ENCODE results near the gene ZSWIM6.

The ZSWIM6 gene

GRCh38 chr5:61482980-61483379, 150.9 kb downstream of the ZSWIM6 start:
- no peak overlapping the region for H3K9ac ChIP-seq (ENCODE audit: low read depth, low read length)

DNA sequence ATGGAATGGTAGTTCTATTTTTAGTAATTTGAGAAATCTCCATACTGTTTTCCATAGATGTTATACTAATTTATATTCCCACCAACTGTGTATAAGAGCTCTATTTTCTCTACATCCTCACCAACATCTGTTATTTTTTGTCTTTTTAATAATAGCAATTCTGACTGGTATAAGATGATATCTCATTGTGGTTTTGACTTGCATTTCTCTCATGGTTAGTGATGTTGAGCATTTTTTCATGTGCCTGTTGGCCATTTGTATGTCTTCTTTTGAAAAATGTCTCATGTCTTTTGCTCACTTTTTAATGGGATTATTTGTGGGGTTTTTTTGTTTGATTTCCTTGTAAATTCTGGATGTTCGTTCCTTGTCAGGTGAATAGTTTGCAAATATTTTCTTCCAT, 154.4 kb downstream of the ZSWIM6 start:
- no peak overlapping the region for H3K9ac ChIP-seq (ENCODE audit: low read depth, low read length)
- H3K9me3 ChIP-seq (ENCODE audit: control insufficient read depth, insufficient read depth, low read length): no peaks in the 10 kb centered on the region
- H3K36me3 ChIP-seq (ENCODE audit: insufficient read depth, low read length): no peaks in the 10 kb centered on the region
- H3K4me1 ChIP-seq (ENCODE audit: insufficient read depth, low read length): no peaks in the 10 kb centered on the region

More at GRCh38 chr5:61482980-61483379, 150.9 kb downstream of the ZSWIM6 start:
- no peaks in the 10 kb centered on the region for H3K4me1 ChIP-seq (ENCODE audit: insufficient read depth, low read length)
- no peaks in the 10 kb centered on the region for H3K9me3 ChIP-seq (ENCODE audit: control insufficient read depth, insufficient read depth, low read length)
- no peaks in the 10 kb centered on the region for H3K36me3 ChIP-seq (ENCODE audit: insufficient read depth, low read length)

GRCh38 chr5:61489574-61489973, 157.5 kb downstream of the ZSWIM6 start:
- H3K9ac ChIP-seq (ENCODE audit: low read depth, low read length): no peak overlapping the region
- H3K4me1 ChIP-seq (ENCODE audit: insufficient read depth, low read length): no peaks in the 10 kb centered on the region
- no peaks in the 10 kb centered on the region for H3K9me3 ChIP-seq (ENCODE audit: control insufficient read depth, insufficient read depth, low read length)
- peaks cover 4% of the 10 kb centered on the region; the same call in 1 of the 2 replicates for H3K36me3 ChIP-seq (ENCODE audit: insufficient read depth, low read length)

- Histone ChIP-seq H3K4me1 (ENCODE audit: insufficient read depth, low read length) (peaks cover 5% of the 10 kb centered on the region; the same call in 1 of the 2 replicates), H3K9me3 (ENCODE audit: control insufficient read depth, insufficient read depth, low read length) (no peaks in the 10 kb centered on the region), H3K9ac (ENCODE audit: low read depth, low read length) (no peak overlapping the region), H3K36me3 (ENCODE audit: insufficient read depth, low read length) (peaks cover 4% of the 10 kb centered on the region; the same call in 1 of the 2 replicates)
Observed at GRCh38 chr5:61491861-61492260, 159.8 kb downstream of the ZSWIM6 start.

- H3K4me1 ChIP-seq (ENCODE audit: insufficient read depth, low read length): peaks cover 5% of the 10 kb centered on the region; the same call in 1 of the 2 replicates
- no peak overlapping the region for H3K9ac ChIP-seq (ENCODE audit: low read depth, low read length)
- peaks cover 4% of the 10 kb centered on the region; the same call in 1 of the 2 replicates for H3K36me3 ChIP-seq (ENCODE audit: insufficient read depth, low read length)
Observed at GRCh38 chr5:61493973-61494372, 161.9 kb downstream of the ZSWIM6 start.

GRCh38 chr5:61496446-61496845, 164.4 kb downstream of the ZSWIM6 start:
- Histone ChIP-seq H3K9ac (ENCODE audit: low read depth, low read length) (no peak overlapping the region), H3K36me3 (ENCODE audit: insufficient read depth, low read length) (peaks cover 4% of the 10 kb centered on the region; the same call in 1 of the 2 replicates), H3K9me3 (ENCODE audit: control insufficient read depth, insufficient read depth, low read length) (no peaks in the 10 kb centered on the region), H3K4me1 (ENCODE audit: insufficient read depth, low read length) (peaks cover 5% of the 10 kb centered on the region; the same call in 1 of the 2 replicates)

More at GRCh38 chr5:61493973-61494372, 161.9 kb downstream of the ZSWIM6 start:
- H3K9me3 ChIP-seq (ENCODE audit: control insufficient read depth, insufficient read depth, low read length): no peaks in the 10 kb centered on the region

- Histone ChIP-seq H3K9me3 (ENCODE audit: control insufficient read depth, insufficient read depth, low read length) (no peaks in the 10 kb centered on the region), H3K36me3 (ENCODE audit: insufficient read depth, low read length) (peaks cover 4% of the 10 kb centered on the region; the same call in 1 of the 2 replicates), H3K9ac (ENCODE audit: low read depth, low read length) (no peak overlapping the region), H3K4me1 (ENCODE audit: insufficient read depth, low read length) (peaks cover 5% of the 10 kb centered on the region; the same call in 1 of the 2 replicates)
Observed at GRCh38 chr5:61496860-61497259, 164.8 kb downstream of the ZSWIM6 start.

GRCh38 chr5:61498121-61498520, 166.1 kb downstream of the ZSWIM6 start:
- Histone ChIP-seq H3K9ac (ENCODE audit: low read depth, low read length) (no peak overlapping the region), H3K36me3 (ENCODE audit: insufficient read depth, low read length) (peaks cover 4% of the 10 kb centered on the region; the same call in 1 of the 2 replicates), H3K9me3 (ENCODE audit: control insufficient read depth, insufficient read depth, low read length) (no peaks in the 10 kb centered on the region), H3K4me1 (ENCODE audit: insufficient read depth, low read length) (peaks cover 5% of the 10 kb centered on the region; the same call in 1 of the 2 replicates)

DNA sequence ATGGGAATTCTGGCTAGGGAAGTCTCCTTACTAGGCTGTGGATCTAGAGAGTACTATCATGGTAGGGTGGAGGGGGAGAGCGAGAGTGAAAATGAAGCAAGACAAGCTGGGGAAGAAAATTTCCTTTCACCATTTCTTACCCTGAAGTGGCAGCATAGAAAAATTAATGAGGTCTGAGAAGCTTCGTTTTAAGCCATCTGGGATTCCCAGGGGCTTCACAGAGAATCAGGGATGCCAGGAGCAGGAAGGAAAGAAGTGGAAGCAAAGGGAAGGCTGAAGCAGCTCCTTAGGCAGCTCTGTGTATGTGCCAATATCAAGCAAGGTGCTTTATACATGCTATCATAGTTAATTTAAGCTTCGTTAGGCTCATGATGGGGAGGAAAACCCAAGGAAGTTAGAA, 169.9 kb downstream of the ZSWIM6 start:
- no peaks in the 10 kb centered on the region for H3K36me3 ChIP-seq (ENCODE audit: insufficient read depth, low read length)
- no peaks in the 10 kb centered on the region for H3K9me3 ChIP-seq (ENCODE audit: control insufficient read depth, insufficient read depth, low read length)
- H3K9ac ChIP-seq (ENCODE audit: low read depth, low read length): no peak overlapping the region
- no peaks in the 10 kb centered on the region for H3K4me1 ChIP-seq (ENCODE audit: insufficient read depth, low read length)

GRCh38 chr5:61504143-61504770, 172.2 kb downstream of the ZSWIM6 start:
- Histone ChIP-seq H3K9ac (ENCODE audit: low read depth, low read length) (no peak overlapping the region), H3K36me3 (ENCODE audit: insufficient read depth, low read length) (no peaks in the 10 kb centered on the region), H3K9me3 (ENCODE audit: control insufficient read depth, insufficient read depth, low read length) (no peaks in the 10 kb centered on the region), H3K4me1 (ENCODE audit: insufficient read depth, low read length) (no peaks in the 10 kb centered on the region)

GRCh38 chr5:61505281-61505680, 173.2 kb downstream of the ZSWIM6 start:
- Histone ChIP-seq H3K36me3 (ENCODE audit: insufficient read depth, low read length) (no peaks in the 10 kb centered on the region), H3K9me3 (ENCODE audit: control insufficient read depth, insufficient read depth, low read length) (no peaks in the 10 kb centered on the region), H3K9ac (ENCODE audit: low read depth, low read length) (no peak overlapping the region), H3K4me1 (ENCODE audit: insufficient read depth, low read length) (no peaks in the 10 kb centered on the region)

DNA sequence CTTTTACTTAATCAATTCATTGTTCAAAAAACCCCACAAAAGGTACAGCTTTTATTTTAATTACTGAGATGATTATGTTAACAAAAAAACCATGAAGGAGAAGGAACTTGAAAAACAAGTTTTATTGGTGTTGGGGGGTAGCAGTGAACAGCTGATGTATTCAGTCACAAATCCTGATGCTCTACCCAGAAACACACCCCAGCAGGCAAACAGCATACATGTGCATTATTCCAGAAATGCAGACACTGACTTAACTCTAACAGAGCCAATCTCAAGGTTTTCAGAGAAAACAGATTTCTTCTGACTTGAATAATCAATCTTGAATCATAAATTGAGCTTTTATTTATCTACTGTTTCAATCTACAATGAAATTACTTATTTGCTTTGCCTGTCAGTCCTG, 175.2 kb downstream of the ZSWIM6 start:
- Histone ChIP-seq H3K9me3 (ENCODE audit: control insufficient read depth, insufficient read depth, low read length) (no peaks in the 10 kb centered on the region), H3K4me1 (ENCODE audit: insufficient read depth, low read length) (no peaks in the 10 kb centered on the region), H3K36me3 (ENCODE audit: insufficient read depth, low read length) (no peaks in the 10 kb centered on the region), H3K9ac (ENCODE audit: low read depth, low read length) (no peak overlapping the region)

GRCh38 chr5:61516946-61517345, 184.9 kb downstream of the ZSWIM6 start:
- no peaks in the 10 kb centered on the region for H3K4me1 ChIP-seq (ENCODE audit: insufficient read depth, low read length)

DNA sequence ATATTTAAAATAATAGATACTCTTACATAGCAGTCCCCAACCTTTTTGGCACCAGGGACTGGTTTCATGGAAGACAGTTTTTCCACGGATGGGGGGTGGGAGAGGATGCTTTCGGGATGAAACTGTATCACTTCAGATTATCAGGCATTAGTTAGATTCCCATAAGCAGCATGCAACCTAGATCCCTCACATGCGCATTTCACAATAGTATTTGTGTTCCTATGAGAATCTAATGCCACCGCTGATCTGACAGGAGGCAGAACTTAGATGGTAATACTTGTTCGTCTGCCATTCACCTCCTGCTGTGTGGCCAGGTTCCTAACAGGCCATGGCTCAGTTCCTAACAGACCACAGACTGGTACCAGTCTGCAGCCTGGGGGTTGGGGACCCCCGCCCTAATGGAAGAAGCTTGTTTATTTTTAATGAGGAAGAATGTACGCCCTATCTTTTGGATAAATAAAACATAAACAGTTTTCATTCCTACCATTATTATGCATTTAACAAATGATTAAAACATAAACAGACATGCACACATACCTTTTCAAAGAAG, 187.7 kb downstream of the ZSWIM6 start:
- H3K4me1 ChIP-seq (ENCODE audit: insufficient read depth, low read length): no peaks in the 10 kb centered on the region
- H3K9ac ChIP-seq (ENCODE audit: low read depth, low read length): no peak overlapping the region
- no peaks in the 10 kb centered on the region for H3K9me3 ChIP-seq (ENCODE audit: control insufficient read depth, insufficient read depth, low read length)
- no peaks in the 10 kb centered on the region for H3K36me3 ChIP-seq (ENCODE audit: insufficient read depth, low read length)

More at GRCh38 chr5:61516946-61517345, 184.9 kb downstream of the ZSWIM6 start:
- Histone ChIP-seq H3K36me3 (ENCODE audit: insufficient read depth, low read length) (no peaks in the 10 kb centered on the region), H3K9ac (ENCODE audit: low read depth, low read length) (no peak overlapping the region), H3K9me3 (ENCODE audit: control insufficient read depth, insufficient read depth, low read length) (no peaks in the 10 kb centered on the region)

DNA sequence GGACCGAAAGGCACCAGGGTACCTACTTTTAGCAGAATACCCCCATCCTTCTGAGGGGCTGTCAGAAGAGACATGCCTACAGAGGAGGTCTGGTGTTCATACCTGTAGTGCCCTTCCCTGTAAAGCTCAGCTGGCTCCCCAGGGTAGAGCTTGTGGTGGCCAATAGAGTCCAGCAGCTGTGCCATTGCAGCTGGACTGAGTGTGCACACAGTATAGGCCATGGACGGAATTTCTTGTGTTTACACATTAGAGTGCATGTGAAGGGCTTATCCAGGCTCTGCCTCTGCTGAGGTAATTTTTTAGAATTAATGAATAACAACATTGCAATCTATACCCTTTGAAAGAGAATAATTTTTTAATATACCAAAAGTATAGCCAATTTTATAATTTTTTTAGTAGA, 191.0 kb downstream of the ZSWIM6 start:
- Histone ChIP-seq H3K4me1 (ENCODE audit: insufficient read depth, low read length) (no peaks in the 10 kb centered on the region), H3K36me3 (ENCODE audit: insufficient read depth, low read length) (no peaks in the 10 kb centered on the region), H3K9ac (ENCODE audit: low read depth, low read length) (no peak overlapping the region)

More for the DNA sequence above, 191.0 kb downstream of the ZSWIM6 start:
- H3K9me3 ChIP-seq (ENCODE audit: control insufficient read depth, insufficient read depth, low read length): no peaks in the 10 kb centered on the region
